ENCODE results near the gene FLT4.
"Not testable (repeated sequence)": the region's sequence is repeated elsewhere in the genome, so short reads cannot be mapped to it uniquely, and the experiment has no call there.

The FLT4 gene

DNA sequence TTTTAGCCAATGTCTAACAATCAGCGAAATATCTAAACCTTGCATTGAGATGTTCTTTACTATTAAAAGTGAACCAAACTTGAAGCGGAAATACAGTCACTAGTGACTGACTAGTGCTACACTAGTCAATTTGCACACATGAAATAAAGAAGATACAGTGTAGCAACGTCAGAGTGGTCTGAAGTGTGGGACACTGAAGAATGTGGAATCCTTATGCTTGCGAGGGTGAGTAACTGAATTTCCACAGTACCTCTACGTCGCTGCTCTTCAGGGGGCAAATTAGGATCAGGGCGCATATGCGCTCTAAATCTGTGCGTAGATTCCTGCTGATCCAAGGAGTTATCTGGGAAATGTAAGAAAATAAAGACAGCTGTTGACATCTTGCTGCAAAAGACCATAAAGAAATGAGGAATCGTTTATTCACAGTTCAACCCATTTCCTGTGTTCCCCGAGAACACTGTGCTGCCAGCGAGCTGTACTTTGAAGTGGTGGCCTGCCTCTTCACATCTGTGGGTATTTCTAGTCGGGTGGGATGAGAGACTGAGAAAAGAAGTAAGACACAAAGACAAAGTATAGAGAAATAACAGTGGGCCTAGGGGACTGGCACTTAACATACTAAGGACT lies 39.8 kb upstream of the FLT4 start:
- H3K4me3 ChIP-seq (ENCODE audit: low read length): no peak overlapping the region
- no peak for TF ChIP-seq CTCF (conservative IDR thresholded peaks at IDR 0.05; ENCODE audit: low read length)

GRCh38 chr5:180688330-180689070 lies 39.1 kb upstream of the FLT4 start:
- no peak for TF ChIP-seq CTCF (conservative IDR thresholded peaks at IDR 0.05; ENCODE audit: low read length)
- no peak for DNase-seq (ENCODE audit: low read depth)
- no peak overlapping the region for H3K4me3 ChIP-seq (ENCODE audit: low read length)

More for the DNA sequence above, 39.8 kb upstream of the FLT4 start:
- DNase-seq (ENCODE audit: low read depth): no peak

GRCh38 chr5:180686799-180687198 lies 37.4 kb upstream of the FLT4 start:
- H3K4me3 ChIP-seq (ENCODE audit: low read length); DNase-seq (ENCODE audit: low read depth): not testable (repeated sequence)

GRCh38 chr5:180684623-180685161 lies 35.3 kb upstream of the FLT4 start:
- no peak for TF ChIP-seq CTCF (conservative IDR thresholded peaks at IDR 0.05; ENCODE audit: low read length)
- DNase-seq (ENCODE audit: low read depth): no peak
- no peak overlapping the region for H3K4me3 ChIP-seq (ENCODE audit: low read length)

DNA sequence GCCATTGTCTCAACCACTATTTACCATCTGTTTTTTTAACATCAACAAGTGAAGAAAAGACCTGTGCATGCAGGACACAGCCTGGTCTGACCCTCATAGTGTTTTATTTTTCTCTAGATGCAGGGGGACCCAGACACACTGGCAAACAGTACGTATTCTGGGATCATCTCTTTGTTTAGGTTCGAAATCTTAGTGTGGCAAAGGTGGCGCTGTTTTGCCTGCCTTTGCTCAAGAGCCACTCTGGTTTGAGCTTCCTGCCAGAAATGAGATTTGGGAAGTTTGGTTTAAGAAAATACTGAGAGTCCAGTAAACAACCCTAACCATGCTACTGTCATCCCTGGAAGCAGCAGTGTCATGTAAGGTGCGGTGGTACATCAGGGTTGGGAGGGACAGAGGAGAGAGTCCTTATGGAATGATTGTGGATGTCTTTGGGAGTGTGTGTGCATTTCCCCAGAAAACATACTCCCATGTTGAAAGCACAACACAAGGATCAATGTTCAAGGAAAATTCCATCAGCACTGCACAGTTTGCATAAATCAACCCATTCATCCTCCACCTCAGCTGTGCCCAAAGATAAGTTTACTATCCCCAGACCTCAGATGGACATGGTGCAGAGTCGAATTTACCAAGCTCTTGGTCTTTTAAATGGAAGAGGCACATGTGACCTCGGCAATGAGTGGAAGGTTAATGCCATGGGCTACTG lies 34.0 kb upstream of the FLT4 start:
- no peak for TF ChIP-seq CTCF (conservative IDR thresholded peaks at IDR 0.05; ENCODE audit: low read length)
- no peak overlapping the region for H3K4me3 ChIP-seq (ENCODE audit: low read length)
- no peak for DNase-seq (ENCODE audit: low read depth)

DNA sequence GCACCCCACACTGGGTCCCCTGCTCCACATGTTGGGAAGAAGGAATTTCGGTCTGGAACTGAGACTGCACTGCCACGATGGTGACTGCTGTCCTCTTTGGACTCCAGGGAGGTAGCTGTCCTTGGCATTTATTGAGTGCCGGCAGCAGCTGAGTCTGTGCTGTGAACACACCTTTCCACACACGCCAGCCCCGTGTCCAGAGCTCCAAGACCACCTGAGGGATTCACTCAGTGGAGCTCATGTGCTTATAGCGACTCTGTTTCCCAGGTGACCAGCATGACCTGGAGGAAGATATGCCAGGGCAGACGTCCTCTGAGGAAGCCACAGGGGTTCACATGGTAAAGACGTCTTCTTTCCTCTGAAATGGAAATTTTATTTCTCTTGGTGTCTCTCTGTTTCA lies 33.2 kb upstream of the FLT4 start:
- H3K4me3 ChIP-seq (ENCODE audit: low read length): no peak overlapping the region
- no peak for TF ChIP-seq CTCF (conservative IDR thresholded peaks at IDR 0.05; ENCODE audit: low read length)
- DNase-seq (ENCODE audit: low read depth): no peak

GRCh38 chr5:180682008-180682407 lies 32.6 kb upstream of the FLT4 start:
- not testable (repeated sequence) for DNase-seq (ENCODE audit: low read depth); H3K4me3 ChIP-seq (ENCODE audit: low read length)

- DNase-seq (ENCODE audit: low read depth); H3K4me3 ChIP-seq (ENCODE audit: low read length): not testable (repeated sequence)
Measured at GRCh38 chr5:180678319-180678718, 28.9 kb upstream of the FLT4 start.

Data from AG10803 (cell line).